HepG2 (cell line): ENCODE data around the gene SLC25A47. TPM values are rescaled to one million over a fixed set of nuclear protein-coding genes. Genes with fewer than 3 reads are reported as not detected.

Experiments used
- ATAC-seq: fragments of 200-7000 bp; cut with Tn5 transposase; 3 replicates; pipeline ENCODE4 v1.9.1; 2020; ENCODE audit warnings: mild to moderate bottlenecking, moderate library complexity
- BruUV-seq: library from RNA; stranded (reverse); fragments of 400-500 nt; replicated peaks from 2 replicates; lab custom pipeline; 2021; lab: Mats Ljungman, UMichigan
- CTCF ChIA-PET: fragments of 300-600 bp; formaldehyde crosslinking; extraction: SDS; loops from one replicate; lab custom pipeline; 2021; ENCODE audit warnings: low total read pairs, inconsistent platforms, low intra/inter-chr PET ratio; lab: Yijun Ruan, JAX
- POLR2A ChIA-PET: fragments of 350-600 bp; sonication (Branson Sonifier 250); formaldehyde crosslinking; loops from one replicate; lab custom pipeline; 2020; ENCODE audit warnings: antibody characterized with exemption, inconsistent platforms; lab: Yijun Ruan, JAX
- DNase-seq: peaks from one replicate; pipeline ENCODE4 v3.0.0-alpha.2; 2015; ENCODE audit warnings: low spot score
- FAIRE-seq: peaks from 3 replicates; lab custom pipeline; 2011; peaks lifted over from hg19 to GRCh38; lab: Jason Lieb, UNC
- H2AFZ ChIP-seq: one replicate; pipeline ENCODE4 v1.6.1; 2011; ENCODE audit warnings: low read length, inconsistent platforms
- H3K27ac ChIP-seq: fragments of 300-600 bp; 3 replicates; pipeline ENCODE4 v1.8.0; 2011; ENCODE audit warnings: mixed run types, mild to moderate bottlenecking, mixed read lengths, low read length, inconsistent platforms; ENCODE audit not compliant: insufficient read depth; ENCODE audit errors: extremely low read length
- H3K27me3 ChIP-seq, 2 experiments: fragments of 200-600 bp in 1 of 2; 2 replicates in 1 of 2; 3 replicates in 1 of 2; pipeline versions ENCODE4 v1.6.0 to v1.8.0; 2011; ENCODE audit warnings: low read length in 2 of 2, mild to moderate bottlenecking in 2 of 2, moderate library complexity in 2 of 2, inconsistent platforms in 1 of 2; ENCODE audit not compliant: insufficient read depth in 2 of 2, control insufficient read depth in 1 of 2
- H3K36me3 ChIP-seq, 2 experiments: fragments of 200-600 bp in 1 of 2; replicated peaks in 1 of 2; 2 replicates in 1 of 2; 3 replicates in 1 of 2; pipeline versions ENCODE4 v1.5.1 to v1.8.0; 2011; ENCODE audit warnings: low read length in 2 of 2, inconsistent platforms in 1 of 2; ENCODE audit not compliant: insufficient read depth in 2 of 2, control insufficient read depth in 1 of 2
- H3K4me1 ChIP-seq: 2 replicates; pipeline ENCODE4 v1.5.1; 2012; ENCODE audit warnings: low read length, inconsistent platforms; ENCODE audit not compliant: insufficient read depth
- H3K4me2 ChIP-seq: 2 replicates; pipeline ENCODE4 v1.6.0; 2011; ENCODE audit warnings: low read depth, low read length, inconsistent platforms
- H3K4me3 ChIP-seq, 3 experiments: fragments of 200-600 bp in 1 of 3; sonication (generic), shearing (Covaris generic) in 1 of 3; replicated peaks in 1 of 3; 2 replicates each; pipeline ENCODE4 v1.5.1; 2011 to 2016; ENCODE audit warnings: low read length in 3 of 3, inconsistent platforms in 2 of 3, low read depth in 2 of 3, mild to moderate bottlenecking in 2 of 3, control low read depth in 1 of 3, mixed read lengths in 1 of 3; ENCODE audit not compliant: insufficient read depth in 1 of 3
- H3K79me2 ChIP-seq: one replicate; pipeline ENCODE4 v1.6.1; 2011; ENCODE audit warnings: low read length, inconsistent platforms; ENCODE audit not compliant: insufficient read depth
- H3K9ac ChIP-seq: 2 replicates; pipeline ENCODE4 v1.6.0; 2011; ENCODE audit warnings: mild to moderate bottlenecking, low read depth, low read length, inconsistent platforms; ENCODE audit not compliant: insufficient read depth
- H3K9me3 ChIP-seq: 2 replicates; pipeline ENCODE4 v1.5.1; 2012; ENCODE audit warnings: mild to moderate bottlenecking, low read length
- H4K20me1 ChIP-seq: 2 replicates; pipeline ENCODE4 v1.6.0; 2011; ENCODE audit warnings: inconsistent platforms, mild to moderate bottlenecking, low read length, moderate library complexity; ENCODE audit not compliant: insufficient read depth
- AGO2 ChIP-seq: fragments of 200-400 bp; formaldehyde crosslinking; optimal IDR thresholded peaks from 2 replicates; pipeline ENCODE3; 2017; ENCODE audit warnings: mild to moderate bottlenecking, low read depth, low read length, moderate library complexity
- ATF7-NPFF ChIP-seq: sonication (generic); formaldehyde crosslinking; IDR thresholded peaks from 2 replicates; pipeline ENCODE4 v1.8.1; 2023; ENCODE audit warnings: mild to moderate bottlenecking, low read depth, missing genetic modification reagents, moderate library complexity
- BCL6 ChIP-seq: IDR thresholded peaks from 2 replicates; pipeline ENCODE4 v1.6.1; 2016; ENCODE audit warnings: missing genetic modification reagents, missing compliant biosample characterization
- FOSL2 ChIP-seq: sonication (generic); formaldehyde crosslinking; IDR thresholded peaks from 2 replicates; pipeline ENCODE4 v1.4.0; 2020; ENCODE audit warnings: missing genetic modification reagents
- HIVEP1 ChIP-seq: sonication (generic); formaldehyde crosslinking; IDR thresholded peaks from 2 replicates; pipeline ENCODE4 v1.4.0; 2020; ENCODE audit warnings: mild to moderate bottlenecking, missing genetic modification reagents
- NR3C1 ChIP-seq: sonication (generic); formaldehyde crosslinking; IDR thresholded peaks from 2 replicates; pipeline ENCODE4 v1.4.0; 2020; ENCODE audit warnings: missing genetic modification reagents
- PPARG ChIP-seq: conservative IDR thresholded peaks from 2 replicates; pipeline ENCODE4 v1.6.1; 2016; ENCODE audit warnings: missing biosample characterization, missing genetic modification reagents
- RARG ChIP-seq: sonication (generic); formaldehyde crosslinking; IDR thresholded peaks from 2 replicates; pipeline ENCODE4 v1.4.0; 2020; ENCODE audit warnings: low read depth, mild to moderate bottlenecking, missing genetic modification reagents
- RBM22 ChIP-seq: fragments of 200-400 bp; formaldehyde crosslinking; optimal IDR thresholded peaks from 2 replicates; pipeline ENCODE3; 2017; ENCODE audit warnings: mild to moderate bottlenecking, low read length, moderate library complexity
- SOX5 ChIP-seq: IDR thresholded peaks from 2 replicates; pipeline ENCODE4 v1.6.1; 2016; ENCODE audit warnings: borderline replicate concordance
- TP53 ChIP-seq: sonication (generic); formaldehyde crosslinking; conservative IDR thresholded peaks from 2 replicates; pipeline ENCODE4 v1.4.0; 2020; ENCODE audit warnings: missing genetic modification reagents
- U2AF2 ChIP-seq: fragments of 200-400 bp; formaldehyde crosslinking; IDR thresholded peaks from 2 replicates; pipeline ENCODE4 v1.6.1; 2017; ENCODE audit warnings: low read depth, mild to moderate bottlenecking, low read length
- ZNF3 ChIP-seq: IDR thresholded peaks from 2 replicates; pipeline ENCODE4 v1.7.0; 2017; ENCODE audit warnings: inconsistent platforms
- ZNF839 ChIP-seq: sonication (generic); formaldehyde crosslinking; IDR thresholded peaks from 2 replicates; pipeline ENCODE4 v1.4.0; 2020; ENCODE audit warnings: missing genetic modification reagents, mild to moderate bottlenecking, borderline replicate concordance
- WGBS: methylation state at CpG from one replicate; pipeline ENCODE4 v1.1.6; 2017; ENCODE audit warnings: low lambda C conversion rate; 5-methylcytosine and 5-hydroxymethylcytosine counted together
- in situ Hi-C: cut with HindIII; loops from 2 replicates; pipeline ENCODE4 v1.10.0; 2017; ENCODE audit warnings: low pct_unique_long_range_greater_than_20kb; ENCODE audit not compliant: extremely low pct_ligation_motif_present
- intact Hi-C: fragments of 100-400 bp; cut with micrococcal nuclease; formaldehyde crosslinking; loops from one replicate; pipeline ENCODE4 v1.10.0; 2022; ENCODE audit not compliant: unreplicated experiment
- polyA plus RNA-seq, 8 experiments: library from polyadenylated mRNA; depleted of rRNA in 3 of 8; stranded (reverse) in 7 of 8; unstranded in 1 of 8; fragments of >200 nt; fragmentation: Illumina TruSeq in 4 of 8; extraction: Trizol in 4 of 8; gene quantifications; 2 replicates each; pipeline versions ENCODE4 v1.2.1 to v1.2.3, GENCODE V29; 2011 to 2016; ENCODE audit warnings: low read depth in 4 of 8, missing spikeins in 1 of 8, mixed read lengths in 1 of 8; ENCODE audit not compliant: insufficient read depth in 1 of 8
- total RNA-seq, 5 experiments: library from RNA; depleted of rRNA; stranded (reverse); fragments of >200 nt; fragmentation: Illumina TruSeq; extraction: Trizol; gene quantifications; 2 replicates each; pipeline ENCODE4 v1.2.3, GENCODE V29; 2016; ENCODE audit warnings: low read depth in 1 of 5
- TF ChIP-seq, protein P1 (sequence below): sonication (generic); formaldehyde crosslinking; IDR thresholded peaks from 2 replicates; pipeline ENCODE4 v1.4.0; 2020; ENCODE audit warnings: missing genetic modification reagents
- TF ChIP-seq, protein P2 (sequence below): IDR thresholded peaks from 2 replicates; pipeline ENCODE4 v1.6.1; 2016; ENCODE audit warnings: low read depth, control low read depth
- TF ChIP-seq, protein P3 (sequence below): sonication (generic); formaldehyde crosslinking; IDR thresholded peaks from 2 replicates; pipeline ENCODE4 v1.5.1; 2020; ENCODE audit warnings: mild to moderate bottlenecking, missing genetic modification reagents, moderate library complexity

Gene SLC25A47
- total and polyA plus RNA-seq, 2 of the 13 experiments (the other 11 are each of a cell fraction or from before 2014, with no cell fraction given): 1.0 to 1.7 TPM

DNA sequence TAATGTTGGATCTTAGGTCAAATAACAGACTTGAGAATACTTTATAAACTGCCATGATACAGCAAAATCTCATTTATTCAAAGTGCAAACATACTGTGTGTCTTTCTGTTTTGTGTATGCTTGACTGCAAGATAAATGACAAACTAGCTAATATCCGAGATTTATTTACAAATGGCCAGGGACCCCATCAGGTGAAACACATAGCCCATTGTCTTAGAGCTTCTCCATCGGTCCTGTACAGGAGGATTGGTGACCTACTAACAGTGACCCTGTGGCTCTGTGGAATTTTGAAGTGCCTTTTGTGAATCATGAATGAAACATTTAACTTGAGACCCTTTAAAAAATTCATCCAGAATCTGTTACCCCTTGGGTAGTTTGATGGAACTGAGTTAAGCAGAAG is 44.0 kb upstream of the SLC25A47 start (continued):
- peak; percentile 52 for TF ChIP-seq PPARG (CRISPR knock-in tag)
- peak; percentile 55; the same call in 1 of the 2 replicates for TF ChIP-seq SOX5 (CRISPR knock-in tag)
- TF ChIP-seq FOSL2 (CRISPR knock-in tag): 0 out of 2 replicates have a peak, but pooled peaks have one; percentile 10

DNA sequence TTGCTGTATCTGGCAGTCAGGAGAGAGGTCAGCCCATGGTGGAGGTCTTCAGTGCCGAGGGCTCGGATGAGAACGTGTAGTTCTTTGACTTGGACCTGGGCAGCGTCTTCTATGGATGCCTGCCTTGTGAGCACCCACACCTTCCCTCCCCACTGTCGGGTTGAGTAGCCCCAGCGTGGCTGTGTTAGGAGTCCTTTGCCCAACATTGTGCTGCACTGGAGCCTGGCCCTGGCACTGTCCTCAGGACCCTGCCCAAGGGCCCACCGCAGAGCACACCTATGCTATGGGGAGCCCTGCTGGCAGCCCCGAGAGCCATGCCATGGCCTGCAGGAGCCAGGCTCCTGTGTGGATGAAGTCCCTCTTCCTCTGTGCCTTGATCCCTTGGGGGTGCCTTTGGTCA is 43.6 kb upstream of the SLC25A47 start:
- FAIRE-seq: no peak
- TF ChIP-seq, protein P1, sequence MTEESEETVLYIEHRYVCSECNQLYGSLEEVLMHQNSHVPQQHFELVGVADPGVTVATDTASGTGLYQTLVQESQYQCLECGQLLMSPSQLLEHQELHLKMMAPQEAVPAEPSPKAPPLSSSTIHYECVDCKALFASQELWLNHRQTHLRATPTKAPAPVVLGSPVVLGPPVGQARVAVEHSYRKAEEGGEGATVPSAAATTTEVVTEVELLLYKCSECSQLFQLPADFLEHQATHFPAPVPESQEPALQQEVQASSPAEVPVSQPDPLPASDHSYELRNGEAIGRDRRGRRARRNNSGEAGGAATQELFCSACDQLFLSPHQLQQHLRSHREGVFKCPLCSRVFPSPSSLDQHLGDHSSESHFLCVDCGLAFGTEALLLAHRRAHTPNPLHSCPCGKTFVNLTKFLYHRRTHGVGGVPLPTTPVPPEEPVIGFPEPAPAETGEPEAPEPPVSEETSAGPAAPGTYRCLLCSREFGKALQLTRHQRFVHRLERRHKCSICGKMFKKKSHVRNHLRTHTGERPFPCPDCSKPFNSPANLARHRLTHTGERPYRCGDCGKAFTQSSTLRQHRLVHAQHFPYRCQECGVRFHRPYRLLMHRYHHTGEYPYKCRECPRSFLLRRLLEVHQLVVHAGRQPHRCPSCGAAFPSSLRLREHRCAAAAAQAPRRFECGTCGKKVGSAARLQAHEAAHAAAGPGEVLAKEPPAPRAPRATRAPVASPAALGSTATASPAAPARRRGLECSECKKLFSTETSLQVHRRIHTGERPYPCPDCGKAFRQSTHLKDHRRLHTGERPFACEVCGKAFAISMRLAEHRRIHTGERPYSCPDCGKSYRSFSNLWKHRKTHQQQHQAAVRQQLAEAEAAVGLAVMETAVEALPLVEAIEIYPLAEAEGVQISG (CRISPR knock-in tag): no peak
- TF ChIP-seq TP53 (CRISPR knock-in tag) (no peak), BCL6 (CRISPR knock-in tag) (no peak), HIVEP1 (CRISPR knock-in tag) (no peak), ATF7-NPFF (CRISPR knock-in tag) (no peak), NR3C1 (CRISPR knock-in tag) (no peak), AGO2 (peak; percentile 34), ZNF3 (no peak), ZNF839 (CRISPR knock-in tag) (no peak), U2AF2 (no peak), RBM22 (peak; percentile 38), RARG (CRISPR knock-in tag) (no peak)
- TF ChIP-seq, protein P2, sequence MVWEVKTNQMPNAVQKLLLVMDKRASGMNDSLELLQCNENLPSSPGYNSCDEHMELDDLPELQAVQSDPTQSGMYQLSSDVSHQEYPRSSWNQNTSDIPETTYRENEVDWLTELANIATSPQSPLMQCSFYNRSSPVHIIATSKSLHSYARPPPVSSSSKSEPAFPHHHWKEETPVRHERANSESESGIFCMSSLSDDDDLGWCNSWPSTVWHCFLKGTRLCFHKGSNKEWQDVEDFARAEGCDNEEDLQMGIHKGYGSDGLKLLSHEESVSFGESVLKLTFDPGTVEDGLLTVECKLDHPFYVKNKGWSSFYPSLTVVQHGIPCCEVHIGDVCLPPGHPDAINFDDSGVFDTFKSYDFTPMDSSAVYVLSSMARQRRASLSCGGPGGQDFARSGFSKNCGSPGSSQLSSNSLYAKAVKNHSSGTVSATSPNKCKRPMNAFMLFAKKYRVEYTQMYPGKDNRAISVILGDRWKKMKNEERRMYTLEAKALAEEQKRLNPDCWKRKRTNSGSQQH (CRISPR knock-in tag): no peak
- TF ChIP-seq, protein P3, sequence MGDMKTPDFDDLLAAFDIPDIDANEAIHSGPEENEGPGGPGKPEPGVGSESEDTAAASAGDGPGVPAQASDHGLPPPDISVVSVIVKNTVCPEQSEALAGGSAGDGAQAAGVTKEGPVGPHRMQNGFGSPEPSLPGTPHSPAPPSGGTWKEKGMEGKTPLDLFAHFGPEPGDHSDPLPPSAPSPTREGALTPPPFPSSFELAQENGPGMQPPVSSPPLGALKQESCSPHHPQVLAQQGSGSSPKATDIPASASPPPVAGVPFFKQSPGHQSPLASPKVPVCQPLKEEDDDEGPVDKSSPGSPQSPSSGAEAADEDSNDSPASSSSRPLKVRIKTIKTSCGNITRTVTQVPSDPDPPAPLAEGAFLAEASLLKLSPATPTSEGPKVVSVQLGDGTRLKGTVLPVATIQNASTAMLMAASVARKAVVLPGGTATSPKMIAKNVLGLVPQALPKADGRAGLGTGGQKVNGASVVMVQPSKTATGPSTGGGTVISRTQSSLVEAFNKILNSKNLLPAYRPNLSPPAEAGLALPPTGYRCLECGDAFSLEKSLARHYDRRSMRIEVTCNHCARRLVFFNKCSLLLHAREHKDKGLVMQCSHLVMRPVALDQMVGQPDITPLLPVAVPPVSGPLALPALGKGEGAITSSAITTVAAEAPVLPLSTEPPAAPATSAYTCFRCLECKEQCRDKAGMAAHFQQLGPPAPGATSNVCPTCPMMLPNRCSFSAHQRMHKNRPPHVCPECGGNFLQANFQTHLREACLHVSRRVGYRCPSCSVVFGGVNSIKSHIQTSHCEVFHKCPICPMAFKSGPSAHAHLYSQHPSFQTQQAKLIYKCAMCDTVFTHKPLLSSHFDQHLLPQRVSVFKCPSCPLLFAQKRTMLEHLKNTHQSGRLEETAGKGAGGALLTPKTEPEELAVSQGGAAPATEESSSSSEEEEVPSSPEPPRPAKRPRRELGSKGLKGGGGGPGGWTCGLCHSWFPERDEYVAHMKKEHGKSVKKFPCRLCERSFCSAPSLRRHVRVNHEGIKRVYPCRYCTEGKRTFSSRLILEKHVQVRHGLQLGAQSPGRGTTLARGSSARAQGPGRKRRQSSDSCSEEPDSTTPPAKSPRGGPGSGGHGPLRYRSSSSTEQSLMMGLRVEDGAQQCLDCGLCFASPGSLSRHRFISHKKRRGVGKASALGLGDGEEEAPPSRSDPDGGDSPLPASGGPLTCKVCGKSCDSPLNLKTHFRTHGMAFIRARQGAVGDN (CRISPR knock-in tag): peak; percentile 28

More for the DNA sequence above, 43.6 kb upstream of the SLC25A47 start:
- Histone ChIP-seq H3K36me3 (peaks cover 12 to 39% of the 10 kb centered on the region in 2 experiments), H3K4me1 (peaks cover 52% of the 10 kb centered on the region), H2AFZ (no peak overlapping the region), H3K4me3 (no peak overlapping the region), H3K4me2 (no peak overlapping the region), H3K9ac (no peak overlapping the region), H3K27ac (peak overlapping the region; percentile 20), H3K27me3 (no peaks in the 10 kb centered on the region), H3K9me3 (no peaks in the 10 kb centered on the region), H4K20me1 (peaks cover 27% of the 10 kb centered on the region), H3K79me2 (peaks cover 55% of the 10 kb centered on the region)
- no TSS peak for BruUV-seq
- WGBS: 96% methylated on average over 5 of the region's 8 CpGs
- in situ Hi-C loops (no loop called here), intact Hi-C loops (no loop called here)
- DNase-seq (no peak), ATAC-seq (peak; percentile 27)
- POLR2A ChIA-PET: interaction anchor here (1.2 kb wide), 1 partner anchor 30 kb away, joined by 3 read pairs; no protein-coding TSS in a partner anchor
- CTCF ChIA-PET: no interaction called here
